ENCODE measurements around the gene SUGCT.

The SUGCT gene

DNA sequence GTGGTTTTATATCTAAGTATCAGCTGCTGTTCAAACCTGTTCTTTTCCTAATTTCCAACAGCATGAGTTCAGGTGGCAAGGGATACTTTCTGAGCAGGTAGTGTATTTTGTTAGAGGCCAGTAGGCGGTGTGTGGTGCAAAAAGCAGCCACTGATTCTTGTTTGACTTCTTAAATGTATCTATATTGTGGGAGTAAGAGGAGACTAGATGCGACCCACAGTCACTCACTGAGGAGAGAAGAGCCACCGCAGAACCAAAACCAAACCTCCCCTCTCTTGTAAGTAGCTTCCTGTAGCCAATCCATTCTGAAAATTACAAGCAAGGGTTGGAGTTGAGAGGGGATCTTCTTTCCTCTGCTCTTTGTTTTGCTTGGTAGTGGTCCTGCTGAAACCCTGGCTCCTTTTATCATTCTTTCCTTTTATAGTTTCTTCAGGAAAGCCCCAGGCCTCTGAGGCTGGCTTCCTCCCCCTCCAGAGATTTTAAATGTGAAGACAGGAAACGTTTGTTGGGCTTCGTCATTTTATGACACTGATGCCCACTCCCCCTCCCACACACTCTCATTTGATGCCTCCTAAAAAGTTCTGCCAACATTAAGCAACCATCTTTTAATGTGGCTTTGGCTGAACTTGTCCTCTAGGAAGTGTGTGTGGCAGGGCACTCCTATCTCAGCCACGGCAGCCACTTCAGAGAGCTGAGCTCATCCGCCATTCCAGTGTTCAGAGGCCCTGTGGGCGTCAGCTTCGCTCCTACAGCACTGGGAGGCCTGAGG lies 566.0 kb downstream of the SUGCT start:
- no peak for DNase-seq

GRCh38 chr7:40701836-40702551 lies 567.2 kb downstream of the SUGCT start:
- DNase-seq, result no peak

DNA sequence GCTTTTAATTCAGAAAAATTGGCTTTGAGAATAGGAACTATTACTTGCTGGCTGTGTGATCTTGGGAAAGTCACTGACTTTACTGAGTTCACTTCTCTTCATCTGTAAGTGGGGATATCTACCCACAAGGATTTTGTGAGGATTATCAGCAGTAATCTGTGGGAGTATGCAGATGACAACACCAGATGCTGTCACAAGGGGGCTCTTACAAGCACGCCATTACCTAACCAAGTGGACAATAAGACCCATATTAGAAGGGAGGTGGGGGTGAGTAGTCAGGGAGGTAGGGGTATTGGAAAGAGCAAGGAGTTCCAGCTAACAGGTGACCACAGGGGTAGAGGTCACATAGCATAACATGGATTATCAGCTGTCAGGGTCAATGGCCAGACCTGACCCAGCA lies 569.4 kb downstream of the SUGCT start:
- no peak for DNase-seq

DNA sequence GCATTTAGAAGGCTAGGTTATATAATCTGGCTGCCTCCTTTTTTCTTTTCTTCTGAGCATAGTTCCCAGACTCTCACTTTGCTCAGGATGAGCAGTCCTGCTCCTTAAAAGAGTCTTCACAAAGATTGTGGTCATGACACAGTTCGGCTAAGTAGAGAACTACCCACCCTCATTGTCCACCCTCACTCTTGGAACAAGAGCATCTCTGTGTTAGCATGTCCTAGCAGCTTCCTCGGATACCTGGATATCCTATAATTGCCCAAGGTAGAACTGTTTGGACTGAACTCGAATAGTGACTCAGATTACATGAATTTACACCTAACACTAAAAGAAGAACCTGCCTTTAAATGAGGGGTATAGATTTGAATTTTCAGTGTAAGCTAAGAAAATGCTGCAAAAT lies 572.0 kb downstream of the SUGCT start:
- no peak for DNase-seq

DNA sequence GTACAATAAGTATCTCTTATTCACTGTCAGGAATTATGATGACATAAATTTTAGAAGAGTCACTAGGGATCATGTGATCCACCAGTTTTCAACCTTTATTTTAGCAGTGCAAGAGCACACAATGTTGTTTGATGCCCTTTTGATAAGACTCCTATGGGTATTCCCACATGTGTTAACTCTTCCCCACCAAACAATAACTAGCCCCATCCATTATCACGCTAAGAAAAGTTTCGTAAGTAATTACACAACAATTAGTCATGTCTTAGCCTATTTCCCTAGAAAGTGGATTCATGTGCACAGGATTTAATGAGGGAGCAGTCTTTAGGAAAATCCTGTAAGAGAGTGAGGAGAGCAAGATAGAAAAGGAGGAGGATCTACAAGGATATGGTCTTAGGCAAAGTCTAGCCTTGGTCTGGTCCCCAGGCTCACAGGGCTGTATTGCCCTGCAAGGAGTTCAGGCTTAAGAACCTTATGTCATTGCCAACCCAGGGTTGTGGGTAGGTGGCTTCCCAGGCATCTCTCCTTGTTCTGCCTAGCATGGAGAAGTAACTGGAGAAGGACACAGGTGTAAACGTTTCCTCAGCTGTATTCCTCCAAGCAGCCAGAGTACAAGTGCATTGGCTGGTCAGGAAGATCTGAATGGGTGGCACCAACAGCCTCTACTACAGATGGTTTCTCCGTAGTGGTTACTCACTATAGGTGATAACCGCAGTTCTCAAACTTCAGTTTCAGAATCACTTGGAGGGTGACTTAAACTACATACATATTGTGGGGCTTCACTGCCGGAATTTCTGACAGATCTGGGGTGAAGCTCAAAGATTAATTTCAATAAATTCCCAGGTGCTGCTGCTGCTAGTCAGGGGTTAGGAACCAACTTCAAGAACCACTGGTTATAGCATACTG lies 574.5 kb downstream of the SUGCT start:
- DNase-seq, result no peak

DNA sequence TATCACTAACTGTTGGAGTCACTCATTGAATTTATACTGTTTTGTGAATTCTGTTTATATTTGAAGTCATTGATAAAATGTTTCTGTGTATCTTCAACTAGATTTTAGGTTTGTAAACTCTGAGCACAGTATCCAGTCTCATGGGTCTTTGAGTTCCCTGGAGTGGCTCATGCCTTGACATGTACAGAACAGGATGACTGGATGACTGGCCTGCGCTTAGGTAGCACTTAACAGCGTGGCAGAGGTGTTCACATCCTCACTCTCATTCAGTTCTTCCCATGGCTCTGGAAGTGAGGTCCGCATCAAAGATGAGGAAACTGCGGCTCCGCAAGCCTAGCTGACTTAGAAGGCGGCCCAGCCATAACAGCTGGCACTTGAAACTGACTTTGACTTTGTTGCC lies 576.9 kb downstream of the SUGCT start:
- no peak for DNase-seq

DNA sequence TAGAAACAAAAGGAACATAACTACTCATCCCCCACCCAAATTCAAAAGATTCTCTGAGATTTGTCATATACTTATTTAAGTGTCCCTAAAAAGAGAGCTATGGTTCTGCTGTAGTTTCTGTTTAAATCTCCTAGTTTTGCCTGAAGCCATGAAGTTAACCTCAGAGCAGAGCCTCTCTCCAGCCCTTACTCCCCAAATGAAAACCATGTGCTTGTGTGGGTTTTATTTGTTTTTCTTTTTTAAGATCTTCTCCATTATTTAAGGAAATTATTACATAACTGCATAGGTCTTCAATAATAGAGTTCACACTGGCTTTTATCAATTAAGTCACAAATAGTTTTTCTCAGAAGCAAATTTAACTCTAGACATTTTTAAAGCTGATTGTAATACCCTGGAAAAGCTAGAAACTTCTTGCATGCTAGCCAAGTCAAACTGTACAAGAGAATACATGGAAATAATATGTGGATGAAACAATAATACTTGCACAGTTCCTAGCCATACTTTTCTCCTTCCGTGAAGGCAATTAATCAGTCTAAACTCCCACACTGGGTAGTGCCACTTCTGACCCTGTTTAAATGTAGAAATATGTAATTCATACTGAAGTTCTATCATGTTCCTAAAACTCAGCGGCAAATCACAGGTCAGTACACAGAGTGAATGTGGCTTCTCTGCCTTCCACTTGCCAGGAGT lies 579.7 kb downstream of the SUGCT start:
- DNase-seq, result no peak

DNA sequence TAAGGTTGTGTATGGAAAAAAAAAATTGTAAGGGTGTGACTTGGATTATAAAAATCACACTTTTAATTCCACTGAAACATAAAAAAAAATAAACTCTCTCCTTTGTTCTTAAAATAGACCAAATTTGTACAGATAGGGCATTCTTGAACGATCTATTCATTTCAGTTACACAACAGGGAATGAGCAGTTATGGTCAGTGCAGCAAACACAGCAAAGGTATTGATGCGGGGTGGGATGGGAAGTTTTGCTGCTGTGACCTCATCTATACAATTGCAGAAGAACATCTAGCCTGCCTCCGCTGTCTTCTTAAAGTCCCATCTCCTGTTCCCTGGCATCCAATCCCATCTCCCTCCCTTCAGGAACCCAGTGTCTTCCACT lies 580.2 kb downstream of the SUGCT start:
- no peak for DNase-seq

- DNase-seq, result no peak
Measured at GRCh38 chr7:40716052-40716451, 581.2 kb downstream of the SUGCT start.

DNA sequence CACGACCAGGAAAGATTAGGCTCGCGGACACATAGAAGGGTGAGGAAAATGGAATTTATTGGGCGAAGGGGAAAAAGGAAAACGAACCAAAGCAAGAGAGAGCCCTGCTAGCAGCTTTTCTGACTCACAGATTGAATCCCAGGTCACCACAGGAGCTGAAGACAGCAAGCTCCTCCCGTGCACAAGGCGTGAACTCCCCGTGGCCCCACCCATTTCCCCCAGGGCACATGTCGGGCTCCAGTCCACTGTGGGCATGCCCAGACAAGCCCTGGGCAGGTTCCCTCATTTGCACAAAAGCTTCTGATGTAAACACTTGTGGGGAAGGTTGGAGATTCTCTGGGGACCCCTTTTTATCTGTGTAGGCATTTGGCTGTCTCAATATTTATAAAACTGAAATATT lies 582.4 kb downstream of the SUGCT start:
- DNase-seq, result no peak

GRCh38 chr7:40720416-40720815 lies 585.6 kb downstream of the SUGCT start:
- DNase-seq, result no peak

DNA sequence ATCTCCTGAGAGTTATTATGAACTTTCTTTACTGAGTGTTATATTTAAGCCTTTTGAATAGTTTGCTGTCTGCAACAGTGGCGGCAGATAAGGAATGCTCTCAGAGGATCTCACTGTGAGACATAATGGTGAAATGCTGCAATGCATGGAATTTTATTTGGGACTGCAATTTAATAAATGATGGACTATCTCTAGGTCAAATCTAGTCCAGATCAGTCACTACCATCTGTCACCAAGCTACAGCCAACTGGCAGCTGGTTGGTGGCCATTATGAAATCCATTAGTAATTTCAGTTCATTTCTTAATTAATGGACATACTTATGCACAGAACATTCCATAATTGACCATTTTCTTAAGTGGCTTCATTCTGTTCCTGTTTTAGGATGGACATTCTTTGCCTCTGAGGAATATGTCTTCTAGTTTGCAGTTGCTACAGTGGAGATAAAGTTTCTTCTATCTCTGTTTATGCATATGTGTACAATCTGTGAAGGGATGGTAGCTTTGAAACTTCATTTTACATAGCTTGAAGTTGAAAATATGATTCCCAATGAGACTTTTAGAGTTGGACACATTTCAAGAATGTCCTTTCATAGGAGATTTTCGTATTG lies 586.6 kb downstream of the SUGCT start:
- no peak for DNase-seq

- DNase-seq, result no peak
Measured at GRCh38 chr7:40722242-40722641, 587.4 kb downstream of the SUGCT start.

- DNase-seq, result no peak
Measured at GRCh38 chr7:40723829-40724228, 589.0 kb downstream of the SUGCT start.

DNA sequence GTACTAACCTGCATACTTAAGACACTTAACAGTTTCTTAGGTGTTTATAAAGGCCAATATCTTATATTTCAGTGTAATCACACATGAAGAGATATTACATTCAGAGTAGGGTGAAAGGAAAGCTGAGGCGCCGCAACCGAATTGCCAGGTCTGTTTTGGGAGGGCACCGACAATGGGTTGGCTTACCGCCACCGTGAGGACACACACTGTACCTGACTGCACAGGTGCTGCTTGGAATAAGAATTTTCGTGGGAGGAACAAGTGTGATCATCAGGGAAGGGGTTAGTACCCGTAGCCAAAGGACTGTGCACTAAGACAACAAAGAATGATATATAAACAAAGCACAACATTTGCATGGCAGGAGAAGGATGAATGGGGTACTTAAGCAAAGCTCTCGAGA lies 591.8 kb downstream of the SUGCT start:
- DNase-seq, result no peak

DNA sequence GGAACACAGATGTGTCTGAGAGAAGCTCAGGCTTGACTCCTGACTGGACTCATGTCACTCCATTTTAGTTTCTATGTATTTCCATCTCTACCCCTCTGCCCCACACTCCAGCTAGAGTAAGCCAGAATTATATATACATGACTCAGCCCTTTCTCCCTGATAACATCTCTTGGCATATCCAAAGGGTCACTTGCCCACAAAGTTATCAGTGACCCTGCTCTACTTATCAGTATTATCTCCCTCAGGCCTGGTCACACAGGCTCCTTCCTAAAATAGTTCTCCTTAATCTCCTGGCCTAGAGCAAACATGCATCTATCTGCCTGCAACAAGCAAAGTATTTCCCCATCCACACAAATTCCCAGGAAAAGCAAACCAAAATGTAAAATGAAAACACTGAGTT lies 598.3 kb downstream of the SUGCT start:
- DNase-seq, result no peak

GRCh38 chr7:40733578-40733977 lies 598.8 kb downstream of the SUGCT start:
- DNase-seq, result no peak

- DNase-seq, result no peak
Measured at GRCh38 chr7:40739257-40739656, 604.5 kb downstream of the SUGCT start.

GRCh38 chr7:40742270-40742669 lies 607.5 kb downstream of the SUGCT start:
- DNase-seq, result no peak

- DNase-seq, result no peak
Measured at GRCh38 chr7:40746841-40747556, 612.2 kb downstream of the SUGCT start.

GRCh38 chr7:40747856-40748255 lies 613.1 kb downstream of the SUGCT start:
- DNase-seq, result no peak

DNA sequence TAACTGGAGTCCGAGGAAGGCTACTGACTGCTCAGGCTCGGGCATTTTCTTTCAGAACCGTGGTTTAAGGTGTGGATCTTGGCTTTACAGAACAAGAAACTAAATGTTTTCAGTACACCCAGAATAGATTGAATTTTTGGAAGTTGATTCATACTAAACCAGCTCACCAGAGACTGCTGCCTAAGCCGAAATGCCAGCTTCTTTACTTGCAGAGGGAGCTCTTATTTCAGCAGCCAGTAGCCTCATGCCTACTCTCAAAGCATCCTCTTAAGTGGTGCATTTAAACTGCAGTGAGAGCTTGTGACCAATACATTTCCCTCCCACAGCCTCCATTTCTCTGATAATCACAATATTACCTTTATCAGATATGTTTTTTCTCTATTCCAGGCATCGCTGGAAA lies 615.1 kb downstream of the SUGCT start:
- DNase-seq, result no peak
